ENCODE results near the gene PDYN.

DNA sequence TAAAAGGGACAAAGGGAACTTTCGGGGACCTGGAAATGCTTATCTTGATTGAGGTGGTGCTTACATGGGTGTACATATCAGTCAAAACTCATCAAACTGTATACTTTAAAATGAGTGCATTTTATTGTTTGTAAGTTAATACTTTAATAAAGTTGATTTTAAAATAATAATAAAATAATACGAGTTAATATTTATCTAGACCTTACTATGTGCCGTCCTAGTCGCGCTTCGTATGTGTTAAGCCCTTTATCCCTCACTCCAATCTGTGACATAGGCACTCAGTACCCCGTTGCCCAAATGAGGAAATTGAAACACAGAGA lies 47.5 kb downstream of the PDYN start:
- TF ChIP-seq POLR2A (IDR thresholded peaks at IDR 0.05): no peak
- TF ChIP-seq, protein P1, sequence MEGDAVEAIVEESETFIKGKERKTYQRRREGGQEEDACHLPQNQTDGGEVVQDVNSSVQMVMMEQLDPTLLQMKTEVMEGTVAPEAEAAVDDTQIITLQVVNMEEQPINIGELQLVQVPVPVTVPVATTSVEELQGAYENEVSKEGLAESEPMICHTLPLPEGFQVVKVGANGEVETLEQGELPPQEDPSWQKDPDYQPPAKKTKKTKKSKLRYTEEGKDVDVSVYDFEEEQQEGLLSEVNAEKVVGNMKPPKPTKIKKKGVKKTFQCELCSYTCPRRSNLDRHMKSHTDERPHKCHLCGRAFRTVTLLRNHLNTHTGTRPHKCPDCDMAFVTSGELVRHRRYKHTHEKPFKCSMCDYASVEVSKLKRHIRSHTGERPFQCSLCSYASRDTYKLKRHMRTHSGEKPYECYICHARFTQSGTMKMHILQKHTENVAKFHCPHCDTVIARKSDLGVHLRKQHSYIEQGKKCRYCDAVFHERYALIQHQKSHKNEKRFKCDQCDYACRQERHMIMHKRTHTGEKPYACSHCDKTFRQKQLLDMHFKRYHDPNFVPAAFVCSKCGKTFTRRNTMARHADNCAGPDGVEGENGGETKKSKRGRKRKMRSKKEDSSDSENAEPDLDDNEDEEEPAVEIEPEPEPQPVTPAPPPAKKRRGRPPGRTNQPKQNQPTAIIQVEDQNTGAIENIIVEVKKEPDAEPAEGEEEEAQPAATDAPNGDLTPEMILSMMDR (IDR thresholded peaks at IDR 0.05 in 8 of 11, conservative IDR thresholded peaks at IDR 0.05 in 3 of 11): no peak
- peak in 1 of 3 donors; percentile 76 for TF ChIP-seq POLR2AphosphoS5 (IDR thresholded peaks at IDR 0.05)

All from spleen (tissue), 7 donors.